Measurements from ENCODE around the gene ZBTB37.

ZBTB37 gene

GRCh38 chr1:173867141-173867752 lies 933 bp upstream of the ZBTB37 start:
- DNase-seq (ENCODE audit: extremely low read depth, low read depth): no peak
- TF ChIP-seq, protein P1, sequence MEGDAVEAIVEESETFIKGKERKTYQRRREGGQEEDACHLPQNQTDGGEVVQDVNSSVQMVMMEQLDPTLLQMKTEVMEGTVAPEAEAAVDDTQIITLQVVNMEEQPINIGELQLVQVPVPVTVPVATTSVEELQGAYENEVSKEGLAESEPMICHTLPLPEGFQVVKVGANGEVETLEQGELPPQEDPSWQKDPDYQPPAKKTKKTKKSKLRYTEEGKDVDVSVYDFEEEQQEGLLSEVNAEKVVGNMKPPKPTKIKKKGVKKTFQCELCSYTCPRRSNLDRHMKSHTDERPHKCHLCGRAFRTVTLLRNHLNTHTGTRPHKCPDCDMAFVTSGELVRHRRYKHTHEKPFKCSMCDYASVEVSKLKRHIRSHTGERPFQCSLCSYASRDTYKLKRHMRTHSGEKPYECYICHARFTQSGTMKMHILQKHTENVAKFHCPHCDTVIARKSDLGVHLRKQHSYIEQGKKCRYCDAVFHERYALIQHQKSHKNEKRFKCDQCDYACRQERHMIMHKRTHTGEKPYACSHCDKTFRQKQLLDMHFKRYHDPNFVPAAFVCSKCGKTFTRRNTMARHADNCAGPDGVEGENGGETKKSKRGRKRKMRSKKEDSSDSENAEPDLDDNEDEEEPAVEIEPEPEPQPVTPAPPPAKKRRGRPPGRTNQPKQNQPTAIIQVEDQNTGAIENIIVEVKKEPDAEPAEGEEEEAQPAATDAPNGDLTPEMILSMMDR (IDR thresholded peaks at IDR 0.05; ENCODE audit: low read depth, low read length): no peak

GRCh38 chr1:173867753-173868265 lies 371 bp upstream of the ZBTB37 start, which contains the start of gene GAS5:
Gene GAS5 (minus strand): TSS chr1:173867989.
- peak; percentile 99 for DNase-seq (ENCODE audit: extremely low read depth, low read depth)
- TF ChIP-seq, protein P1 (IDR thresholded peaks at IDR 0.05; ENCODE audit: low read depth, low read length): no peak

DNA sequence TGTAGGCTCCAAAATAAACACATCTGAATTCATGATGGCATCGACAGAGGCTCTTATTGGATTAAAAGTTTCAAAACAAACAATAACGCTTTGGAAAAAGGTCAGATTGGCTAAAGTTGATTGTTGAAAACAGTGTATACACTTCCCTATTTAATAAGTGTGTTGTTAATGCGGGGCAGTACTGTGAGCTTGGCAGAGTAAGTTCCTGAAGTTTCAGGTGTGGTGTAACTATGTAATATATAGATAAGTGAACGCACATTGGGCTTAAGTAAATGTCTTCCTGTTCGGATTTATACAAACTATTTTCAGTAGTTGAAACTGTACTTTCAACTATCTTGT lies 810 bp downstream of the ZBTB37 start:
- TF ChIP-seq, protein P1 (IDR thresholded peaks at IDR 0.05; ENCODE audit: low read depth, low read length): no peak
- DNase-seq (ENCODE audit: extremely low read depth, low read depth): no peak

DNA sequence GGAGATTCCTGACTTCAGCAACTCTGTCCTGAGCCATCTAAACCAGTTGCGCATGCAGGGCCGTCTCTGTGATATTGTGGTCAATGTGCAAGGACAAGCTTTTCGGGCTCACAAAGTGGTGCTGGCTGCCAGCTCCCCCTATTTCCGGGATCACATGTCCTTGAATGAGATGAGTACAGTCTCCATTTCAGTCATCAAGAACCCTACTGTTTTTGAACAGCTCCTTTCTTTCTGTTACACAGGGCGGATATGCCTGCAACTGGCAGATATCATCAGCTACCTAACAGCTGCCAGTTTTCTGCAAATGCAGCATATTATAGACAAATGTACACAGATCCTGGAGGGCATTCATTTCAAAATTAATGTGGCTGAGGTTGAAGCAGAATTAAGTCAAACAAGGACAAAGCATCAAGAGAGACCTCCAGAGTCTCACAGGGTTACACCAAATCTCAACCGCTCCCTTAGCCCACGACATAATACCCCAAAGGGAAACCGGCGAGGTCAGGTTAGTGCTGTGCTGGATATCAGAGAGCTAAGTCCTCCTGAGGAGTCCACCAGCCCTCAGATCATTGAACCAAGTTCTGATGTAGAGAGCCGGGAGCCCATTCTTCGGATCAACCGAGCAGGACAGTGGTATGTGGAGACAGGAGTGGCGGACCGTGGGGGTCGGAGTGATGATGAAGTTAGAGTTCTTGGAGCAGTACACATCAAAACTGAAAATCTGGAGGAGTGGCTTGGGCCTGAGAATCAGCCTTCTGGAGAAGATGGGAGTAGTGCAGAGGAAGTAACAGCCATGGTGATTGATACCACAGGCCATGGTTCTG lies 2.3 kb downstream of the ZBTB37 start:
- TF ChIP-seq, protein P1 (IDR thresholded peaks at IDR 0.05; ENCODE audit: low read depth, low read length): no peak
- DNase-seq (ENCODE audit: extremely low read depth, low read depth): no peak

- TF ChIP-seq, protein P1 (IDR thresholded peaks at IDR 0.05; ENCODE audit: low read depth, low read length): no peak
- no peak for DNase-seq (ENCODE audit: extremely low read depth, low read depth)
Measured at GRCh38 chr1:173871091-173871490, 2.9 kb downstream of the ZBTB37 start.

DNA sequence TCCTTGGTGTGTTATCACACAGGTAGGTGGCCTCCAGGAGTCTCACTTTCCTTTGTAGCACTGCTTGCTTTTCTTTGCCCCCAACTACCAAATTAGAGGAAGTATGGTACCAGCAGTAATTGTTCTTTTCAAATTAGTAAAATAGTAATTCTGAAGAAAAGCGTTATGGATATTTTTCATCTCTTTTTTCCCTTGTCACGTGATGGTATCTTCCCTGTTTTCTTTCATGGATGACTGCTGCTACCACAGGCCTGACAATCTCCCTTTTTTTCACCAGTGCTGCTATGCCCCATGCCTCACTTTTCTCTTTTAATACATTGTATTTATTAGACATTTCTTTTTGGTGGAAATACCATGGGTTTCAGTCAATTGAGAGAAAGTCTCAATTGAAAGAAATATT lies 3.3 kb downstream of the ZBTB37 start:
- no peak for DNase-seq (ENCODE audit: extremely low read depth, low read depth)
- TF ChIP-seq, protein P1 (IDR thresholded peaks at IDR 0.05; ENCODE audit: low read depth, low read length): no peak

DNA sequence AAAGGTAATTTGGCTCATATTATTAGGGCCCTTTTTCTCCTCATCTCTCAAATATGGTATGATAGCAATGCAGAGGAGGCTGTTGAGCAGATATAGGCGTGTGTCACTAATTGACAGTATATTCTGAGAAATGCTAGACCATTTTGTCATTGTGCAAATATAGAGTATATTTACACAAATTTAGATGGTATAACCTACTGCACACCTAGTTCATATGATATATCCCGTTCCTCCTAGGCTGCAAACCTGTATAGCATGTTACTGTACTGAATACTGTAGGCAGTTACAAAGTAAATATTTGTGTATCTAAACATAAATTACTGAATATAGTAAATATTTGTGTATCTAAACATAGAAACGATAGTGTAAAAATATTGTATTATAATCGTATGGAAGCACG lies 8.6 kb downstream of the ZBTB37 start:
- TF ChIP-seq, protein P1 (IDR thresholded peaks at IDR 0.05; ENCODE audit: low read depth, low read length): no peak
- DNase-seq (ENCODE audit: extremely low read depth, low read depth): no peak
